Dermis microvascular lymphatic vessel endothelial cell (primary cell): ENCODE measurements around the gene SNX25. TPM values are rescaled to one million over a fixed set of nuclear protein-coding genes. Genes with fewer than 3 reads are reported as not detected.
"Not testable (repeated sequence)": the region's sequence is repeated elsewhere in the genome, so short reads cannot be mapped to it uniquely, and the experiment has no call there.

Source experiments
- DNase-seq, 2 donors: peaks; one replicate each; pipeline versions ENCODE4 v3.0.0 to v3.0.0-alpha.2; 2010; ENCODE audit warnings: low read depth in 2 of 2
- total RNA-seq: library from RNA; depleted of rRNA; stranded (reverse); fragments of >200 nt; gene quantifications from 2 replicates; pipeline ENCODE4 v1.2.1, GENCODE V29; 2014

Gene SNX25
- total RNA-seq, 1 donor from 2014 or later: 37.2 TPM

DNA sequence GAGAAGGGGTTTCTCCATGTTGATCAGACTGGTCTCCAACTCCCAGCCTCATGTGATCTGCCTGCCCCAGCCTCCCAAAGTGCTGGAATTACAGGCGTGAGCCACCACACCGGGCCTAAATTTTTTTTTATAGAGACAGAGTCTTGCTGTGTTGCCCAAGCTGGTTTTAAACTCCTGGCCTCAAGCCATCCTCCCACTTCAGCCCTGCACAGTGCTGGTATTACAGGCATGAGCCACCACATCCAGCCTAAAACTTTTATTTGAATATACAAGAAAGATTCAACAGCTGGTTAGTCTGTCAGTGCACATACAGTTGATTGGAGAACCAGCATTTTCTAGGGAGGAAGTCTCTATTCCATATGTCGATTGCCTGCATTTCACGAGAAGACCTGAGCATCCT lies 95.1 kb downstream of the SNX25 start:
- no peak for DNase-seq

DNA sequence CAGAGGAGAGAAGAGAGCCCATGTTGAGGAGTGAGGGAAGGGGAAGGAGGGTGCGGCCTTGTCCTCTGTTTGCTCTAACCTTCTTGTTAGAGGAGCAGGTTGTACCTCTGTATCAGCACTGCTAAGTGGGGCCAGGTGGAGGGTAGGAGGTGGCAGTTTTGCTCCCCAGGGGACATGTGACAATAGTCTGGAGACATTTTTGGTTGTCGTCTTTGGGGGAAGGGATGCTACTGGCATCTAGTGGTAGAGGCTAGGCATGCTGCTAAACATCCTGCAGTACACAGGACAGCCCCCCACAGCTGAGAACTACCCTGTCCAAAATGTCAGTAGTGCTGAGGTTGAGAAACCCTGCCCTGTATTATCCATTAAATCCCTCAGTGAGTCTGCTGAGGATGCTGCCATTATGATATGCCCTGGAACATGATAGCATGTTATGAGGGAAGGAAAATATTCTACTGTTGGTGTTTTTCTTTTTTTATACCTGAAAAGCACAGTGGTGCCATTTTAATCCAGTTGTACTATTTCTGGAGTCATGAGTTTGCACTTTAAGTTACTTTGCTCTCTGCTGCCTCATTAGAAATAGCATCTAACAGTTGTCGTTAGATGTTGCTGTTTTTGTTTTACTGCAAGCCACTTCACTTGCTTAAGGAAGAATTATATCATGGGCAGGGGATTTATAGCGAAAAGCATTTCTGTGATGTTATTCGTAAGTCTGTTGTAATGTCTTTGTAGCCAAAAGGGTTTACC lies 95.7 kb downstream of the SNX25 start:
- peak; percentile 23 to 42 for DNase-seq

DNA sequence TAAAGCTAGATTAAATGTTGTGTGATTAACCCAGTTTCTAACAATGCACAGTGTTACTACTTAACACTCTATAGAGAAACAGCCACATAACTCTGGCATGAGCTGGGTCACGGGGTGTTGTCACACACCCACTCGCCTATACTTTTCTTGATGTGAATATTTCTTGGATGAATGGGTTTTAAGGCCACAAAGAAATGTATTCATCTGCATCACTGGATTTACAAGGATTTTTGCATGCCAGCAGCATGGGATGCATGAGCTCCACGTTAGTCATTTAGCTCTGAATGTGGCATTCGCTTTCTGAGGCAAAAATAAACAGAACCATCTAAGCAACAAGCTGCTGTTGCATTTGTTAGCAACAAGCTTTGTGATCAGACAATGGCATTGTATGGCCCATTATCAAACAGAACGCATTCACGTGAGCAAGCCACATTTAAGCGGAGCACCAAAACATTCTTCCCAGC lies 96.6 kb downstream of the SNX25 start:
- DNase-seq: peak; percentile 3 to 48

DNA sequence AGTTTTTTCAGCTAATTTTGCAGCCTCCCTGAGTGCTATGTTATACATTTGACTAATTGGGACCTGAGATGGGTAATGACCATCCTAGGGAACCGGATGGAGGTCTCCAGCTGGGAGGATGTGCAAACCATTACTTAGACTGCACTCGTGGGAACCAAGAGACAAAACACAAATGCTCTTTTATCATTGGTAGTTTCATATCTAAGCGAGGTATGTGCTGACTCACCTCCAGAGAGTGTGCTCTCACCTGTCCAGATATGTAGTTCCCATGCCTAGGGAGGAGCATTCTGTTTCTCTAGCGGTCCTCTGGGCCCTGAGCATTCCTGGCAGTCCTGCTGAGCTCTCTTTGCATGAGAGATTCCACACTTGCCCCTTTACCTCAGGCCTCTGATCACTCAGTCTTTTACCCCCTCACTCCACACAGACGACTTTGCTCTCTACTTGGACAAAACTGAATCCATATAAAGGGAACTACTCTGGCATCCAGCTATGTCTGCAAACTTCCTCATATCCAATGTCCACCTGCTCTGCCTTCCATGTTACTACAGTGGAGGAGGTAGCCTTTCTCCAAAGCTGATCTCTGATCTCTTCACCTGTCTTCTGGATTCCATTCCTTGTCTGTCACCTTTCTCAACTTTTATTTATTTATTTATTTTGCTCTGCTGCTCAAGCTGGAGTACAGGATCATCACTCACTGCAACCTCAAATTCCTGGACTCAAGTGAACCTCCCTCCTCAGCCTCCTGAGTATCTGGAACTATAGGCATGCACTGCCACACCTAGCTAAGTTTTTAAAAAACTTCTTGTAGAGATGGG lies 97.9 kb downstream of the SNX25 start:
- DNase-seq: no peak

DNA sequence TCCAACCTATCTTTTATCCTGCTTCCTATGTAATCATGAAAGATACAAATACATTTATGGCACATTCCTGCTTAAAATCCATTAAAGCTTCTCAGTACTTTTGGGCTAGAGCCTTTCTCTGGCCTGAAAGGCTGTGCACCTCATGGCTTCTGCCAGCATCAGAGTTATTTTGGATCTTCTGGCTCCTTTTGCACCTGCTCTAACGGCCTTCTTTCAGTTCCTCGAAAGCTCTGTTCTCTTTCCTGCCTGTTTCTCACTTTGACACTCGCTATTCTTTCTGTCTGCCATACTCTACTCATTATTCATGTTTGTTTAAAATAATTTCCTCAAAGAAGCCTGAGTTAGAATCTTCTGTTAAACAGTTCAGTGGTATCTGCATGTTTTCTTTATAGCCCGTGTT lies 100.4 kb downstream of the SNX25 start:
- no peak for DNase-seq

DNA sequence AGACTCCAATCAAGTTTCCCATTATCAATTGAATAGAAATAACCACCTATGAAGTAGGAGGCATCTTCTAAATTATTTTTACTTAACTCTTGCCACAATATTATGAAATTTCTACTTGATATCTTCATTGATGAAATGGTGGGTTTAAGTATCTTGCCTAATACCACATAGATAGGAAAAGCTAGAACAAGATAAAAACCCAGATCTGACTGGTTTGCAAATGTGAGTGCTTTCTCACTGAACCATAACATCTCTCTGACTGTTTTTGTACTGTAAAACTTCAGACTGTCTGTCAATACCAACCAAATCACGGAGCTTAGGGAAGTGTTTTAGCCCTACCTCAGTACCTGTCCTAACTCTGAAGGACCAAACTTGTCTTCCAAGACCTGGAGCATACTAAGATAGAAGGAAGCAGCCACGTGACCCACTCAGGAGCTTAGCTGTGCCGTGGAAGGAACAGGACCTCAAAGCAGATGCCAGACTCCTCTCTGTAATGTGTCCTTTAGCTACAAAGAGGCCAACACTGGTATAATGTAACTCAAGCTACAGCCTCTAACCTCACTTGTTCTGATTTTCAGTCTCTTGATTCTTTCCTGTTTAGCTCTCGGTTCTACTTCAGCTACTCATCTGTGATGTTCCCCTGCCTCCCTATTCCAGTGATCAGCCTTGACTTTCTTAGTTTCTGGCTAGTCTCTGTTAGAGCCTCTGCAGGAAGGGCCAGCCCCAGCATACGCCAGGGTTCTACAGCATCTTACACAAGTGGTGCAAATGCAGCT lies 101.9 kb downstream of the SNX25 start:
- DNase-seq: no peak

DNA sequence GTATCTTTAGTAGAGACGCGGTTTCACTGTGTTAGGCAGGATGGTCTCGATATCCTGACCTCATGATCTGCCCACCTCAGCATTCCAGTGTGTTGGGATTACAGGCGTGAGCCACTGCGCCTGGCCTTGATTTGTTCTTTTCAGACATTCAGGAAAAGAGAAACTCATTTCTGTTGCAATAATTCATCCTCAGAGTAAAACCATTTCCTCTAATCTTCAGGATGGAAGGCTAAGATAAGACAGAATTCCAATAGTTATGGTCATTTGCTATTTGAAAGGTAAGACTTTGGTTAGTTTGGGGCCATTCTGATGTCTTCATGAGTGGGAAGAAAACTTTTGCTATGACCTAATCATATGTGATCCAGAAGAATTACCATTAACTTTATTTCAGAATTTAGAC lies 103.3 kb downstream of the SNX25 start:
- DNase-seq: no peak

DNA sequence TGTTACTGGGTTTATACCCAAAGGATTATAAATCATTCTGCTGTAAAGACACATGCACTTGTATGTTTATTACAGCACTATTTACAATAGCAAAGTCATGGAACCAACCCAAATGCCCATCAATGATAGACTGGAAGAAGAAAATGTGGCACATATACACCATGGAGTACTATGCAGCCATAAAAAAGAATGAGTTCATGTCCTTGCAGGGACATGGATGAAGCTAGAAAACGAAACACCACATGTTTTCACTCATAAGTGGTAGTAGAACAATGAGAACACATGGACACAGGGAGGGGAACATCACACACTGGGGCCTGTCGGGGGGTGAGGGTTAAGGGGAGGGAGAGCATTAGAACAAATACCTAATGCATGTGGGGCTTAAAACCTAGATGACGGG lies 108.1 kb downstream of the SNX25 start:
- DNase-seq: not testable (repeated sequence)

DNA sequence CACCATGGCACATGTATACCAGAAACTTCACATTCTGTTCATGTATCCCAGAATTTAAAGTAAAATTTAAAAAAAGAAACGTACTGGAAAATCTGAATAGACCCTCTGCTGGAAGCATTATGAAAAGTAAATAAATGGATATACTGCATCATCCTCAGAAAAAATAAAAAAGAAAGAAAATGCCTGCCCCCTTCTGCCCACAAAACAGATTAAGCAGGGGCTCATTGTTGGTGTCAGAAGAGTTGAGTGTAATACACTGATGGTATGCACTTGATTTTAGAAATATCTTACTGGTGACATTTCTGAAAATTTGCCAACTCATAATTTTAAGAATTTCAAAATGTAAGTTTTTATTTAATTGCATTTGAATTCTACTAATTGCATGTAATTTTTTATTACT lies 108.5 kb downstream of the SNX25 start:
- peak in 1 of 2 donors; percentile 13 for DNase-seq

DNA sequence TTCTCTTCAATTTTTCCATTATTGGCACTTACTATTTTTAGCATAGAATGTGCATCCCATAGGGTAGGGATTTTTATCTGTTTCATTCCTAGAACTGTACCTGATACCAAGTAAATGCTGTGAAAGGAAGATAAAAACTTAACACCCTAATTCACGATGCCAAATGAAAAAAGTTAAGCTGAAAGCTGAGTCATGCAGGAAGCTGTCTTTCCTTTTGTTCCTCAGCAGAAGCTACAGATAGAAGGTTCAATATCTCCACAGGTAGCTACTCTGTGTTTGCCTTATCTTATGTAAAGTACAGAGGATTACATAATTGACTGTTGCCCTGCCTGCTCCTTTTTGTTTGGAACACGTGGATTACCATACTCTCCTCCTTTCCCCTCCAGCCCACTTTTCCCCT lies 109.3 kb downstream of the SNX25 start:
- peak in 1 of 2 donors; percentile 59 for DNase-seq

DNA sequence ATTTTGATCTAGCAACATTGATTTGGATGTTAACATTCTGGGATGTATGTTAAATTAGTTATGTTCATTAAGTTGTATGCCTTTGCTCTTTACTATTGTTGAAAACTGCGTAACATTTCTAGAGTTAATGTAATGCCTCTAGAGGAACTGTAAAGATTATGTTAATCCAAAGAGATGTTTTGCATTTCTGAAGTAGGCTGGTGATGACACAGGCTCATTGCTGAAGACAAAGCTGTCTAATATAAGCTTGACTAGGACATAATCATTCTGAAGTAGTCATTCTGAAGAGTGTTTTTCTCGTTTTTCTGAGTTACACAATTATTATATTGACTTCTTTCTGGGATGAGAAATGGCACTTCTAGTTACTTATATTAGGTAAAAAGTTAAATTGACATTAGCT lies 113.4 kb downstream of the SNX25 start:
- no peak for DNase-seq

DNA sequence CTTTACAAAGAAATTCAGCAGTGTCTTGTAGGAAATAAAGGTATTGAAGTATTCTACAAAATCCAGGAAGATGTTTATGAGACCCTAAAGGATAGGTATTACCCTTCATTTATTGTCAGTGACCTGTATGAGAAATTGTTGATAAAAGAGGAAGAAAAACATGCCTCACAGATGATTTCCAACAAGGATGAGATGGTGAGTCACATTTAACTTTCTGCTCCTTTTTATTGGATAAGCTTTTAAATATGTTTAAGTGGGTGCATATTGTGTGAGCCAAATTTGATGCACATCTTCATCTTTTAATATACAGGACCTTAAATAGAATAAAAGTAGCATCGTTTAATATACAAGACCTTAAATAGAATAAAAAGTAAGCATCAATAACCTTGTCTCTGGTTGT lies 114.2 kb downstream of the SNX25 start:
- no peak for DNase-seq

DNA sequence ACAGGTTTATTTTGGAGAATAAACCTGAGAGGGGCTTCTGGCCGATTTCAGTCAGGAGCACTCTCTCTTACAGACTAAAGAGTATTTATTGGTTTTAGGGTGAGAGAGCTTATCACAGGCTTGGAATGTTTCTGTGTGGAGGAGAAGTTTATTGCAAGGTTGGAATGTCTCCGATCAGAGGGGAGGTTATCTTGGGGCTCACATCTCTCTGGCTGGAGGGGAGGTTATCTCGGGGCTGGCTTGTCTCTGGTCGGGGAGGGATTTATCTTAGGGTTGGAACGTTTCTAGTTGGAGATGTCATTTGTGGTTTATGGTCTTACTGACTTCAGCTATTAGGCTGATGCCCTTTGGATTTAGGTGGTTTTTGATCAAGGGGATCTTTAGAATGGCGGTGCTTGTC lies 115.0 kb downstream of the SNX25 start:
- not testable (repeated sequence) for DNase-seq

DNA sequence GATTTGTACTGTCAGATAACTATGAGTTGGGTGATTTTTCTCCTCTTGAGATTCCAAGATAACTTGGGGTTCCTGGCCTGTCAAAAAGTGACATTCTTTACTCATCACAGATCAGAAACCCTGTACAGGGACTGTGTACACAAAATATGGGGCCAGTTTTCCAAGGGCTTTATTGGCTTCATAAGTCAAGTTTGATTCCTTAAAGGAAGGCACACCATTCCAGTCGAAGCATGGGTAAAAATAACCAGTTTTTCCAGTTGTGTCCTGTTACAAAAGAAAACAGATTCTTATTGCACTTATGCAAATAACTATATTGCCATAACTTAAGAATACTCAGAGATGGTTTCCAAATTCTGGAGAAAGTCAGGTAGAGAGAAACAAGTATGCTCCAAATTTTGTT lies 116.3 kb downstream of the SNX25 start:
- DNase-seq: not testable (repeated sequence)

DNA sequence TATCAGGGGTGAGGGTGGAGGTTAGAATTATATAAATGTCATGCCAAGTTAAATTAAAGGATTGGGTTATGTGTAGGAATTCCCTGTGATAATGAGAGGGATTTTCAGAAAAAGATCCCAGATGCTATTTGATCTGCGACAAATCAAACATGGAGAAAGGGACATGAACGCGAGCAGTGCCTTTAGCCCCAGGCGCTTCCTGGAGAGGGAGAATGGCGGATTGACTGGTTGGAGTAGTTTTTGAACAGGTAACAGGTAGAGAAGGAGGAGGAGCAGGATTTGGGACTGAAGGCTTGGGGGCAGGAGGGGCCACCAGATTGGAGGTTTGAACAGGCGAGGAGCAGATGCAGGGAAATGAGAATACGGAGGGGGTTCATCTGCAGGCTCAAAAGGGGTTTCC lies 119.2 kb downstream of the SNX25 start:
- no peak for DNase-seq

DNA sequence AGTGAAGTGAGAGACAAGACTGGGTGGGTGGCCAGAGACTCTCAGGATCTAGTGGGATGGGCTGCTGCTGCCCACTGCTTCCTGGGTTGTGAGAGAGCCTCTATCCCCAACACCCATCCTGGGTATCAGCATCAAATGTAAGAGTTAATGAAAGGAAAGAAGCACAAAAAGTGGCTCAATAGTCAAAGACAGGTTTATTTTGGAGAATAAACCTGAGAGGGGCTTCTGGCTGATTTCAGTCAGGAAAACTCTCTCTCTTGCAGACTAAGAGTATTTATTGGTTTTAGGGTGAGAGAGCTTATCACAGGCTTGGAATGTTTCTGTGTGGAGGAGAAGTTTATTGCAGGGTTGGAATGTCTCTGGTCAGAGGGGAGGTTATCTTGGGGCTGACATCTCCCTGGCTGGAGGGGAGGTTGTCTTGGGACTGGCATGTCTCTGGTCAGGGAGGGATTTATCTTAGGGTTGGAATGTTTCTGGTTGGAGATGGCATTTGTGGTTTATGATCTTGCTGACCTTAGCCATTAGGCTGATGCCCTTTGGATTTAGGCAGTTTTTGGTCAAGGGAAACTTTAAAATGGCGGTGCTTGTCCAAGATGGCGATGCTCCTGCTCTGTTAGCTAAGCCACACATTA lies 120.6 kb downstream of the SNX25 start:
- not testable (repeated sequence) for DNase-seq

DNA sequence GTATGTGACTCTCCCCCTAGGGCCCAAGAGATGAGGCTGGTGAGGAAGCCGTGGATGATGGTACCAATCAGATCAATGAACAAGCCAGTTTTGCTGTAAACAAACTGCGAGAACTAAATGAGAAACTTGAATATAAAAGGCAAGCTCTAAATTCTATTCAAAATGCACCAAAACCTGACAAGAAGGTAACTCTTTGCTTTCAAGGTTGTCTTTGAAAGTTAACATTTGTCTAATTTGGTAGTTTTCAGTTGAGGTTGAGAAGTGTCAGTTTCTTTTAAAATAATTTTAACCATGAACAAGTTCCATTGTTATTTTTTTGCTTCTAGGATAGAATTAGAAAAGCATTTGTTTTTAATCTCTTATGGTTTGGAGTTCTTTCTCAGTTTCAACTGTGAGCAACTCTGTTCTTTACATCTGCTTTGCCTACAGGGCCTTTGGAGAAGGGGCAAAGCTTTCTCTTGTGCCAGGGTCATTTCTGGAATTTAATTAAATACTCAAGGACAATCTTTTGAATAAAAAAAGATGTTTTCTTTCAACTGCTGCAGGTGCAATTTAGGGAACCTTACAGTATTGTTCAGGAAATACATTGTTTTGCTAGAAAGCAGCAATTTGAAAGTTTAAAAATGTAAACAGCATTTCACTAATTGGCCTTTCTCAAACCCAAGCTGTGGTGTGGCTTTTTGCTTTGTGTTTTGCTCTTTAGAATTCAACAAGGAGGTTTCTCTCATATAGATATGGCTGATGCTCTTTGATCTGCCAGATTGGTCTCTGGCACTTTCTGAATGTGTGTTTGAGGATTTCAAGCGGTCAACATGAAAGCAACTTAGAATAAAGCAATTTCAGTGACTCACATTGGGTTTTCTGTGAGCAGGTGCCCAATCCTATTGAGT lies 123.4 kb downstream of the SNX25 start:
- no peak for DNase-seq

DNA sequence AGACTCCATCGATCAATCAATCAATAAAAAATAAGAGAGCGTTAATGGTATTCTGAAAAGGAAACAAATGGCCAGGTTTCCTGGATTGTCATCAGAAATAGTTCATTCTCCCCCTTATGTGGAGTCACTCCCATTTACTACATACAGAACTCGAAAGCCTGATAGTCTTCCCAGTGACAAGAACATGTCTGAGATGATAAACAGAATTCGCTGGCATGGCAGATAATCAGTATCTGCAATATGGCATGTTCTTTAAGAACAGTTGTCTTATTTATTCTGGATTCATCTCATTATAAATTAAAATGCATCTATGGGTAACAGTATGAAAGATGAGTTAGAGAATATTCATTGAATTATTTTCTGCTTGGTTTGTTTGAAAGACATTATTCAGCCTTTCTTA lies 124.9 kb downstream of the SNX25 start:
- no peak for DNase-seq

DNA sequence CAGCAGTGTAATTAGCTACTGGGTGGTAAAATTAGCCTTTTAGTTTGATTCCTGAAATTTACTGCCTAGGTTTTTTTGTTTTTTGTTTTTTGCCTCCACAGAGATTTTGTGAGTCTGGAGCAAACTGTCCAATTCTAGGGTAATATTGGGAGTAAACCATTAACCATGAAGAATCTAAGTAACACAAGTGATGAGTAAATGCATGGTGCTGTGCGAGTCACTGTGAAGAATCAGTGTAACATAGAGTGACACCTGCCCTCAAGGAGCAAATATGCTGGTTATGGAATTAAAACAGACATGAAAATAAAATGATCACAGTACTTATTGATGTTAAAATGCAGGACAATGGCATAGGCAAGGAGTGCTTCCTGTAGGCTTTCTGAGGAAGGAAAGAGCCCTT lies 126.2 kb downstream of the SNX25 start:
- peak in 1 of 2 donors; percentile 26 for DNase-seq

DNA sequence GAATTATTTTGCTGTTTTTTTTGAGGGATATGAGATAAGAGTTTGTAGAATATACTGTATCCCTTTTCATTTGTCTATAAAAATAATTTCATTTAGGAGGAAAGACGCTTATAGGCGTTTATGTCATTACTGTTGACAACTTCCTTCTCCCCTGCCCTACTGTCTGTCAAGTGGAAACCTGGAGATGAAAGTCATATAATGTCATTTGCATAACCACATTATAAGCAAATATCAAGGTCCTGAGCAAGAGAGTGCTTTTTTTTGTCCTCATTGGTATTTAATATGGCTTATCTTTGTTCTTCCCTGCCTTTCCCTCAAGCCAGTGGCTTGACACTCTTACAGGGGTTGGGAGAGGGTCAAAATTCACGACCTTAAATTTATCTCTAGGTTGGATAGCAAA lies 130.5 kb downstream of the SNX25 start:
- DNase-seq: no peak

DNA sequence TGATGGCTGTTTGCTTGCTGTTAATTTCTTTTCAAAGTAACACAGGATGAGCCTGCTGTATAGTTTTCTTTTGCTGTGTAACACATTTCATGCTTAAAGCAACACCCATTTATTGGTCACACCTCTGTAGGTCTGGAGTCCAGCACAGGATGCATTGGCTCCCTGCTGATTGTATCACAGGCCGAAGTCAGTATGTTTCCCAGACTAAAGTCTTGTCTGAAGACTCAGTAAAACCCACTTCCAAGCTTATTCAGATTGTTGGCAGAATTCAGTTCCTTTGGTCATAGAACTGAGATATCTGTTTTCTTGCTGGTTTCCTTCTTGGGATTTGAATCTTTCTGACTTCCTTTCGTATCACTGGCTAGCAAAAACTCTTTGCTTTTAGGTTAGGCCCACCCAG lies 132.0 kb downstream of the SNX25 start:
- no peak for DNase-seq
